Trophoblast cell (in vitro differentiated cells and primary cell): Measurements from ENCODE around the gene FOXB1.

Source experiments
- DNase-seq, 2 donors: peaks; one replicate each; pipeline ENCODE4 v3.0.0-alpha.2; 2016
- H2AFZ ChIP-seq: 2 replicates; pipeline ENCODE4 v1.6.1; 2013; ENCODE audit warnings: low read length, moderate library complexity, mild to moderate bottlenecking; ENCODE audit not compliant: insufficient read depth, poor library complexity
- H2AK5ac ChIP-seq: 2 replicates; pipeline ENCODE4 v1.6.1; 2013; ENCODE audit warnings: mild to moderate bottlenecking, low read length
- H2BK120ac ChIP-seq: 2 replicates; pipeline ENCODE4 v1.6.1; 2013; ENCODE audit warnings: low read length, mild to moderate bottlenecking, moderate library complexity; ENCODE audit not compliant: insufficient read depth, poor library complexity
- H2BK12ac ChIP-seq: 2 replicates; pipeline ENCODE4 v1.6.1; 2013; ENCODE audit warnings: mild to moderate bottlenecking, low read length, moderate library complexity
- H2BK5ac ChIP-seq: 2 replicates; pipeline ENCODE4 v1.6.1; 2013; ENCODE audit warnings: low read length, low read depth, moderate library complexity, mild to moderate bottlenecking; ENCODE audit not compliant: poor library complexity
- H3K14ac ChIP-seq: 2 replicates; pipeline ENCODE4 v1.6.1; 2013; ENCODE audit warnings: mild to moderate bottlenecking, low read length
- H3K18ac ChIP-seq: 2 replicates; pipeline ENCODE4 v1.6.1; 2013; ENCODE audit warnings: mild to moderate bottlenecking, low read length
- H3K23ac ChIP-seq: 2 replicates; pipeline ENCODE4 v1.6.1; 2013; ENCODE audit warnings: low read length
- H3K27ac ChIP-seq: 2 replicates; pipeline ENCODE4 v1.5.1; 2013; ENCODE audit warnings: low read depth, mild to moderate bottlenecking, inconsistent platforms, low read length, moderate library complexity
- H3K27me3 ChIP-seq: 2 replicates; pipeline ENCODE4 v1.6.1; 2013; ENCODE audit warnings: inconsistent platforms, mild to moderate bottlenecking, low read length, moderate library complexity; ENCODE audit not compliant: insufficient read depth
- H3K36me3 ChIP-seq, 2 experiments: 1 replicate in 1 of 2; 2 replicates in 1 of 2; pipeline ENCODE4 v1.6.1; 2013; ENCODE audit warnings: low read length in 2 of 2, mild to moderate bottlenecking in 2 of 2, moderate library complexity in 1 of 2; ENCODE audit not compliant: insufficient read depth in 2 of 2, control insufficient read depth in 1 of 2
- H3K4ac ChIP-seq: 2 replicates; pipeline ENCODE4 v1.6.1; 2013; ENCODE audit warnings: low read depth, mild to moderate bottlenecking, low read length, moderate library complexity
- H3K4me1 ChIP-seq, 2 experiments: 1 replicate in 1 of 2; 2 replicates in 1 of 2; pipeline ENCODE4 v1.6.1; 2013; ENCODE audit warnings: low read length in 2 of 2, mild to moderate bottlenecking in 2 of 2, moderate library complexity in 1 of 2; ENCODE audit not compliant: insufficient read depth in 2 of 2, control insufficient read depth in 1 of 2
- H3K4me2 ChIP-seq: 2 replicates; pipeline ENCODE4 v1.6.1; 2013; ENCODE audit warnings: inconsistent platforms, mild to moderate bottlenecking, low read length, moderate library complexity
- H3K4me3 ChIP-seq: 2 replicates; pipeline ENCODE4 v1.5.1; 2013; ENCODE audit warnings: mild to moderate bottlenecking, low read depth, low read length, inconsistent platforms
- H3K79me1 ChIP-seq: one replicate; pipeline ENCODE4 v1.6.1; 2013; ENCODE audit warnings: low read length
- H3K79me2 ChIP-seq: 2 replicates; pipeline ENCODE4 v1.6.1; 2013; ENCODE audit warnings: low read length, mild to moderate bottlenecking; ENCODE audit not compliant: control insufficient read depth, insufficient read depth, poor library complexity
- H3K9ac ChIP-seq: 2 replicates; pipeline ENCODE4 v1.6.1; 2013; ENCODE audit warnings: mild to moderate bottlenecking, low read length
- H3K9me3 ChIP-seq: 2 replicates; pipeline ENCODE4 v1.6.1; 2013; ENCODE audit warnings: low read depth, mild to moderate bottlenecking, control low read depth, inconsistent platforms, low read length; ENCODE audit not compliant: insufficient read depth
- H4K12ac ChIP-seq: 2 replicates; pipeline ENCODE4 v1.6.1; 2013; ENCODE audit warnings: low read depth, mild to moderate bottlenecking, low read length, moderate library complexity
- H4K8ac ChIP-seq: 2 replicates; pipeline ENCODE4 v1.6.1; 2013; ENCODE audit warnings: low read depth, mild to moderate bottlenecking, low read length, moderate library complexity
- H4K91ac ChIP-seq: one replicate; pipeline ENCODE4 v1.6.1; 2013; ENCODE audit warnings: low read depth, mild to moderate bottlenecking, low read length, moderate library complexity
- WGBS: extraction: QIAGEN DNeasy Blood & Tissue Kit; methylation state at CpG from one replicate; pipeline ENCODE4 v1.1.7; 2013; ENCODE audit warnings: missing lambda C conversion rate; ENCODE audit not compliant: insufficient read length, insufficient coverage; ENCODE audit errors: extremely low coverage; 5-methylcytosine and 5-hydroxymethylcytosine counted together

Gene FOXB1

GRCh38 chr15:60043744-60044435, 39.8 kb downstream of the FOXB1 start:
- H4K12ac ChIP-seq: no peak overlapping the region
- DNase-seq: no peak
- no peaks in the 10 kb centered on the region for H3K9me3 ChIP-seq
- no peaks in the 10 kb centered on the region for H3K27me3 ChIP-seq
- no peak overlapping the region for H2AFZ ChIP-seq
- H2AK5ac ChIP-seq: no peak overlapping the region
- WGBS: no CpG with 5 or more reads among the region's 8 CpGs
- no peak overlapping the region for H3K9ac ChIP-seq
- H3K4me1 ChIP-seq: no peaks in the 10 kb centered on the region
- no peak overlapping the region for H3K23ac ChIP-seq
- H3K18ac ChIP-seq: no peak overlapping the region
- H3K14ac ChIP-seq: no peak overlapping the region
- no peak overlapping the region for H3K27ac ChIP-seq
- no peaks in the 10 kb centered on the region for H3K36me3 ChIP-seq
- no peak overlapping the region for H2BK120ac ChIP-seq
- no peak overlapping the region for H4K8ac ChIP-seq
- no peak overlapping the region for H3K4me2 ChIP-seq
- H2BK12ac ChIP-seq: no peak overlapping the region
- no peak overlapping the region for H3K4ac ChIP-seq
- H3K79me2 ChIP-seq: no peaks in the 10 kb centered on the region
- no peak overlapping the region for H4K91ac ChIP-seq
- H2BK5ac ChIP-seq: no peak overlapping the region
- H3K4me3 ChIP-seq: no peak overlapping the region
- no peaks in the 10 kb centered on the region for H3K79me1 ChIP-seq

GRCh38 chr15:60044636-60045270, 40.6 kb downstream of the FOXB1 start:
- Histone ChIP-seq H3K79me2 (no peaks in the 10 kb centered on the region), H3K9me3 (no peaks in the 10 kb centered on the region), H3K14ac (no peak overlapping the region), H2AFZ (no peak overlapping the region), H3K27ac (no peak overlapping the region), H2BK12ac (no peak overlapping the region), H2BK120ac (no peak overlapping the region), H3K36me3 (no peaks in the 10 kb centered on the region), H3K18ac (no peak overlapping the region), H3K23ac (no peak overlapping the region), H3K9ac (no peak overlapping the region), H3K4ac (no peak overlapping the region), H3K4me2 (no peak overlapping the region), H4K8ac (no peak overlapping the region), H3K79me1 (no peaks in the 10 kb centered on the region), H3K4me1 (no peaks in the 10 kb centered on the region), H4K12ac (no peak overlapping the region), H4K91ac (no peak overlapping the region), H2BK5ac (no peak overlapping the region), H3K4me3 (no peak overlapping the region), H2AK5ac (no peak overlapping the region), H3K27me3 (no peaks in the 10 kb centered on the region)
- DNase-seq: no peak
- no CpG with 5 or more reads among the region's 5 CpGs for WGBS

GRCh38 chr15:60047701-60048100, 43.6 kb downstream of the FOXB1 start:
- WGBS: no CpG with 5 or more reads among the region's 1 CpG
- Histone ChIP-seq H3K79me2 (no peaks in the 10 kb centered on the region), H4K91ac (no peak overlapping the region), H3K18ac (no peak overlapping the region), H3K36me3 (no peaks in the 10 kb centered on the region), H3K9ac (no peak overlapping the region), H2AK5ac (no peak overlapping the region), H3K9me3 (no peaks in the 10 kb centered on the region), H3K27me3 (no peaks in the 10 kb centered on the region), H4K8ac (no peak overlapping the region), H4K12ac (no peak overlapping the region), H3K4me1 (no peaks in the 10 kb centered on the region), H3K4me3 (no peak overlapping the region), H2AFZ (no peak overlapping the region), H2BK12ac (no peak overlapping the region), H2BK120ac (no peak overlapping the region), H3K14ac (no peak overlapping the region), H3K27ac (no peak overlapping the region), H3K79me1 (no peaks in the 10 kb centered on the region), H2BK5ac (no peak overlapping the region), H3K4ac (no peak overlapping the region), H3K4me2 (no peak overlapping the region), H3K23ac (no peak overlapping the region)
- DNase-seq: peak; percentile 19 to 90

GRCh38 chr15:60049948-60050347, 45.8 kb downstream of the FOXB1 start:
- H4K8ac ChIP-seq: no peak overlapping the region
- H3K23ac ChIP-seq: no peak overlapping the region
- H3K4me1 ChIP-seq: no peaks in the 10 kb centered on the region
- H4K91ac ChIP-seq: no peak overlapping the region
- H3K79me2 ChIP-seq: no peaks in the 10 kb centered on the region
- H3K36me3 ChIP-seq: no peaks in the 10 kb centered on the region
- no peak overlapping the region for H3K4me3 ChIP-seq
- no peak overlapping the region for H4K12ac ChIP-seq
- no peaks in the 10 kb centered on the region for H3K27me3 ChIP-seq
- no peak overlapping the region for H2BK12ac ChIP-seq
- WGBS: no CpG with 5 or more reads among the region's 1 CpG
- H3K4me2 ChIP-seq: no peak overlapping the region
- H3K18ac ChIP-seq: no peak overlapping the region
- H3K14ac ChIP-seq: no peak overlapping the region
- no peak overlapping the region for H2BK120ac ChIP-seq
- no peak overlapping the region for H3K4ac ChIP-seq
- no peak for DNase-seq
- H3K9me3 ChIP-seq: no peaks in the 10 kb centered on the region
- no peak overlapping the region for H2BK5ac ChIP-seq
- H3K27ac ChIP-seq: no peak overlapping the region
- H3K79me1 ChIP-seq: no peaks in the 10 kb centered on the region
- no peak overlapping the region for H2AFZ ChIP-seq
- no peak overlapping the region for H3K9ac ChIP-seq
- no peak overlapping the region for H2AK5ac ChIP-seq
